ENCODE data around the gene MEGF9. TPM values are rescaled to one million over a fixed set of nuclear protein-coding genes. Genes with fewer than 3 reads are reported as not detected.

Gene MEGF9
- total RNA-seq, 2 experiments from 2014 or later, result 4.4 to 4.6 TPM

GRCh38 chr9:120676767-120677402 is 37.4 kb downstream of the MEGF9 start:
- DNase-seq, result no peak
- Mint-ChIP-seq H3K4me3 (no peak overlapping the region), H3K36me3 (peaks cover 2% of the 10 kb centered on the region), H3K27ac (no peak overlapping the region), H3K4me1 (ENCODE audit: low read depth) (no peaks in the 10 kb centered on the region), H3K27me3 (no peaks in the 10 kb centered on the region), H3K9me3 (no peaks in the 10 kb centered on the region)
- ChIA-PET POLR2A (no interaction called here), CTCF (no interaction called here)
- intact Hi-C loops (cut with micrococcal nuclease), result no loop called here

GRCh38 chr9:120668399-120668798 is 45.9 kb downstream of the MEGF9 start:
- POLR2A ChIA-PET, result no interaction called here
- Mint-ChIP-seq H3K4me3 (no peak overlapping the region), H3K27ac (no peak overlapping the region), H3K9me3 (peaks cover 2% of the 10 kb centered on the region), H3K27me3 (no peaks in the 10 kb centered on the region), H3K36me3 (no peaks in the 10 kb centered on the region), H3K4me1 (ENCODE audit: low read depth) (no peaks in the 10 kb centered on the region)
- CTCF ChIA-PET, result no interaction called here
- no peak for DNase-seq
- intact Hi-C loops (cut with micrococcal nuclease), result no loop called here

- Mint-ChIP-seq H3K9me3 (peaks cover 2% of the 10 kb centered on the region), H3K36me3 (no peaks in the 10 kb centered on the region), H3K4me1 (ENCODE audit: low read depth) (no peaks in the 10 kb centered on the region), H3K4me3 (no peak overlapping the region), H3K27ac (no peak overlapping the region), H3K27me3 (no peaks in the 10 kb centered on the region)
- POLR2A ChIA-PET, result no interaction called here
- DNase-seq, result no peak
- intact Hi-C loops (cut with micrococcal nuclease), result no loop called here
- CTCF ChIA-PET, result no interaction called here
Observed at GRCh38 chr9:120663950-120664349, 50.3 kb downstream of the MEGF9 start.

- no peak for DNase-seq
- Mint-ChIP-seq H3K4me1 (ENCODE audit: low read depth) (no peaks in the 10 kb centered on the region), H3K4me3 (no peak overlapping the region), H3K36me3 (no peaks in the 10 kb centered on the region), H3K27me3 (no peaks in the 10 kb centered on the region), H3K9me3 (peaks cover 2% of the 10 kb centered on the region), H3K27ac (no peak overlapping the region)
- intact Hi-C loops (cut with micrococcal nuclease), result no loop called here
- CTCF ChIA-PET, result no interaction called here
- POLR2A ChIA-PET, result no interaction called here
Observed at GRCh38 chr9:120663380-120663779, 50.9 kb downstream of the MEGF9 start.

- H3K27me3 Mint-ChIP-seq, result no peaks in the 10 kb centered on the region
- H3K36me3 Mint-ChIP-seq, result no peaks in the 10 kb centered on the region
- H3K4me3 Mint-ChIP-seq, result no peak overlapping the region
- DNase-seq, result no peak
- intact Hi-C loops (cut with micrococcal nuclease), result no loop called here
- POLR2A ChIA-PET, result no interaction called here
- no peaks in the 10 kb centered on the region for H3K4me1 Mint-ChIP-seq (ENCODE audit: low read depth)
- no peak overlapping the region for H3K27ac Mint-ChIP-seq
- peaks cover 2% of the 10 kb centered on the region for H3K9me3 Mint-ChIP-seq
- CTCF ChIA-PET, result interaction anchor here (1.0 kb wide), 2 partner anchors 43 to 67 kb away, joined by 3 to 5 read pairs; no protein-coding TSS in a partner anchor
Observed at GRCh38 chr9:120662513-120662912, 51.8 kb downstream of the MEGF9 start.

- no peak overlapping the region for H3K4me3 Mint-ChIP-seq
- no peak overlapping the region for H3K27ac Mint-ChIP-seq
- H3K36me3 Mint-ChIP-seq, result no peaks in the 10 kb centered on the region
- no peak for DNase-seq
- no peaks in the 10 kb centered on the region for H3K9me3 Mint-ChIP-seq
- intact Hi-C loops (cut with micrococcal nuclease), result no loop called here
- peaks cover 4% of the 10 kb centered on the region for H3K4me1 Mint-ChIP-seq (ENCODE audit: low read depth)
- ChIA-PET CTCF (no interaction called here), POLR2A (no interaction called here)
- H3K27me3 Mint-ChIP-seq, result no peaks in the 10 kb centered on the region
Observed at GRCh38 chr9:120659676-120660075, 54.6 kb downstream of the MEGF9 start.

GRCh38 chr9:120659209-120659608 is 55.1 kb downstream of the MEGF9 start:
- Mint-ChIP-seq H3K27ac (no peak overlapping the region), H3K36me3 (no peaks in the 10 kb centered on the region), H3K27me3 (no peaks in the 10 kb centered on the region), H3K4me3 (no peak overlapping the region), H3K4me1 (ENCODE audit: low read depth) (peaks cover 4% of the 10 kb centered on the region), H3K9me3 (no peaks in the 10 kb centered on the region)
- DNase-seq, result no peak
- intact Hi-C loops (cut with micrococcal nuclease), result no loop called here
- CTCF ChIA-PET, result no interaction called here
- POLR2A ChIA-PET, result no interaction called here

GRCh38 chr9:120655005-120655622 is 59.2 kb downstream of the MEGF9 start:
- DNase-seq, result no peak
- no peak overlapping the region for H3K4me3 Mint-ChIP-seq
- no peaks in the 10 kb centered on the region for H3K36me3 Mint-ChIP-seq
- no peak overlapping the region for H3K27ac Mint-ChIP-seq
- ChIA-PET CTCF (interaction anchor here (0.5 to 1.3 kb wide), 2 partner anchors 33 to 44 kb away, joined by 3 to 5 read pairs; no protein-coding TSS in a partner anchor), POLR2A (no interaction called here)
- H3K4me1 Mint-ChIP-seq (ENCODE audit: low read depth), result peaks cover 4% of the 10 kb centered on the region
- no peaks in the 10 kb centered on the region for H3K27me3 Mint-ChIP-seq
- intact Hi-C loops (cut with micrococcal nuclease), result no loop called here
- no peaks in the 10 kb centered on the region for H3K9me3 Mint-ChIP-seq

- Mint-ChIP-seq H3K4me3 (no peak overlapping the region), H3K27ac (no peak overlapping the region), H3K36me3 (no peaks in the 10 kb centered on the region), H3K27me3 (no peaks in the 10 kb centered on the region), H3K9me3 (no peaks in the 10 kb centered on the region), H3K4me1 (ENCODE audit: low read depth) (peaks cover 4% of the 10 kb centered on the region)
- ChIA-PET POLR2A (no interaction called here), CTCF (interaction anchor here (1.3 kb wide), 1 partner anchor 32 kb away, joined by 5 read pairs; no protein-coding TSS in a partner anchor)
- intact Hi-C loops (cut with micrococcal nuclease), result no loop called here
- DNase-seq, result no peak
Observed at GRCh38 chr9:120654272-120654671, 60.0 kb downstream of the MEGF9 start.

GRCh38 chr9:120653762-120654161 is 60.5 kb downstream of the MEGF9 start:
- Mint-ChIP-seq H3K4me3 (no peak overlapping the region), H3K27ac (no peak overlapping the region), H3K27me3 (no peaks in the 10 kb centered on the region), H3K4me1 (ENCODE audit: low read depth) (peaks cover 4% of the 10 kb centered on the region), H3K36me3 (no peaks in the 10 kb centered on the region), H3K9me3 (no peaks in the 10 kb centered on the region)
- ChIA-PET CTCF (interaction anchor here (1.3 kb wide), 1 partner anchor 31 kb away, joined by 5 read pairs; no protein-coding TSS in a partner anchor), POLR2A (no interaction called here)
- no peak for DNase-seq
- intact Hi-C loops (cut with micrococcal nuclease), result no loop called here

- no peaks in the 10 kb centered on the region for H3K9me3 Mint-ChIP-seq
- no peak for DNase-seq
- POLR2A ChIA-PET, result interaction anchor here (0.6 kb wide), 1 partner anchor 142 kb away, joined by 4 read pairs; no protein-coding TSS in a partner anchor
- H3K27me3 Mint-ChIP-seq, result no peaks in the 10 kb centered on the region
- CTCF ChIA-PET, result interaction anchor here (0.6 kb wide), 1 partner anchor 166 kb away, joined by 3 read pairs; no protein-coding TSS in a partner anchor
- no peak overlapping the region for H3K4me3 Mint-ChIP-seq
- no peaks in the 10 kb centered on the region for H3K36me3 Mint-ChIP-seq
- intact Hi-C loops (cut with micrococcal nuclease), result no loop called here
- H3K27ac Mint-ChIP-seq, result no peak overlapping the region
- peaks cover 4% of the 10 kb centered on the region for H3K4me1 Mint-ChIP-seq (ENCODE audit: low read depth)
Observed at GRCh38 chr9:120652934-120653333, 61.3 kb downstream of the MEGF9 start.

GRCh38 chr9:120650352-120650751 is 63.9 kb downstream of the MEGF9 start:
- no peak overlapping the region for H3K27ac Mint-ChIP-seq
- DNase-seq, result no peak
- CTCF ChIA-PET, result no interaction called here
- H3K4me3 Mint-ChIP-seq, result no peak overlapping the region
- POLR2A ChIA-PET, result no interaction called here
- intact Hi-C loops (cut with micrococcal nuclease), result no loop called here
- H3K27me3 Mint-ChIP-seq, result no peaks in the 10 kb centered on the region
- no peaks in the 10 kb centered on the region for H3K9me3 Mint-ChIP-seq
- peaks cover 4% of the 10 kb centered on the region for H3K4me1 Mint-ChIP-seq (ENCODE audit: low read depth)
- H3K36me3 Mint-ChIP-seq, result no peaks in the 10 kb centered on the region

GRCh38 chr9:120648581-120649197 is 65.6 kb downstream of the MEGF9 start:
- H3K36me3 Mint-ChIP-seq, result peaks cover 3% of the 10 kb centered on the region
- no peak for DNase-seq
- no peak overlapping the region for H3K27ac Mint-ChIP-seq
- H3K4me1 Mint-ChIP-seq (ENCODE audit: low read depth), result no peaks in the 10 kb centered on the region
- H3K4me3 Mint-ChIP-seq, result no peak overlapping the region
- ChIA-PET POLR2A (no interaction called here), CTCF (no interaction called here)
- no peaks in the 10 kb centered on the region for H3K9me3 Mint-ChIP-seq
- H3K27me3 Mint-ChIP-seq, result no peaks in the 10 kb centered on the region
- intact Hi-C loops (cut with micrococcal nuclease), result no loop called here

Data from activated CD4-positive, alpha-beta memory T cell treated with anti-CD3 and anti-CD28 coated beads for 36 hours (primary cell).